GM18507 (cell line): ENCODE measurements around the gene PHF2.

Experiments used
- DNase-seq: peaks from one replicate; pipeline ENCODE4 v3.0.0; 2011; ENCODE audit warnings: low read depth; ENCODE audit not compliant: insufficient read length; ENCODE audit errors: extremely low spot score
- FAIRE-seq: peaks from 2 replicates; lab custom pipeline; 2011; peaks lifted over from hg19 to GRCh38; lab: Jason Lieb, UNC

Gene PHF2

GRCh38 chr9:93566408-93567270 is 9.7 kb upstream of the PHF2 start:
- FAIRE-seq = peak; percentile 95

GRCh38 chr9:93567271-93567959 is 9.0 kb upstream of the PHF2 start:
- FAIRE-seq = no peak
- DNase-seq = no peak

More at GRCh38 chr9:93566408-93567270, 9.7 kb upstream of the PHF2 start:
- peak; percentile 96 for DNase-seq

DNA sequence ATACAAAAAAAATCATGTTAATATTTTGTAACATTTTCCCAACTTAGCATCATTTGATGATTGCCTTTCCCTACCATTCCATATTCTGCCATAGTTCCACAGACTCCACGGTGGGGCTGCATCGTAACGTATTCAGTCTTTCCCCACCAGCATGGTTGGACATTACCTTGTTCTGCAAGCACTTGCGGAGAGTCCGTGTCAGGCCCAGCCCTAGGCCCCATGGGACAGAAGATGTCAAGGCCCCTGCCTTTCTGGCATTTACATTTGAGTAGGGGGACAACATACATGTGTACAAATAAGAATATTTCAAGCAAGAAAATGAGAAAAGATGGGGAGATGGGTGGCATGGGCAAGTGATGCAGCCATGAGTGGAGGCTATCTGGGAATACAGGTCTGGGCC is 8.2 kb upstream of the PHF2 start:
- DNase-seq (no peak), FAIRE-seq (no peak)

GRCh38 chr9:93569621-93570174 is 6.7 kb upstream of the PHF2 start:
- no peak for DNase-seq
- no peak for FAIRE-seq

DNA sequence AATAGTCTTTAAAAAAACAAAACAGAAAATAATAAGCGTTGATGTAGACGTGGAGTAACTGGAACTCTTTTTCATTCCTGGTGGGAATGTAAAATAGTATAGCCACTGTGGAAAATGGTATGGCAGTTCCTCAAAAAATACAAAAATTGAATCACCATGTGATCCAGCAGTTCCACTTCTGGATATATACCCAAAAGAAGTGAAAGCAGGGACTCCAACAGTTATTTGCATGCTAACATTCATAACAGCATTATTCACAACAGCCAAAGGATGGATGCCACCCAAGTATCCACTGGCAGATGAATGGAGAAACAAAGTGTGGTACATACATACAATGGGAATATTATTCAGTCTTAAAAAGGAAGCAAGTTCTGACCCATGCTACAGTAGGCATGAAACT is 4.2 kb upstream of the PHF2 start:
- FAIRE-seq (no peak), DNase-seq (no peak)

GRCh38 chr9:93572636-93573515 is 3.5 kb upstream of the PHF2 start:
- no peak for FAIRE-seq
- DNase-seq = no peak

- FAIRE-seq = no peak
These were observed 2.9 kb upstream of the PHF2 start for GRCh38 chr9:93573516-93573828.

GRCh38 chr9:93574091-93574899 is 2.1 kb upstream of the PHF2 start:
- DNase-seq = no peak
- FAIRE-seq = no peak

More at GRCh38 chr9:93573516-93573828, 2.9 kb upstream of the PHF2 start:
- DNase-seq = no peak

GRCh38 chr9:93574900-93575795 is 1.2 kb upstream of the PHF2 start:
- no peak for FAIRE-seq
- no peak for DNase-seq

- DNase-seq (no peak), FAIRE-seq (peak; percentile 81)
These were observed 557 bp upstream of the PHF2 start for GRCh38 chr9:93575796-93576257.

GRCh38 chr9:93577078-93577974 is 942 bp downstream of the PHF2 start:
- FAIRE-seq (no peak), DNase-seq (no peak)

DNA sequence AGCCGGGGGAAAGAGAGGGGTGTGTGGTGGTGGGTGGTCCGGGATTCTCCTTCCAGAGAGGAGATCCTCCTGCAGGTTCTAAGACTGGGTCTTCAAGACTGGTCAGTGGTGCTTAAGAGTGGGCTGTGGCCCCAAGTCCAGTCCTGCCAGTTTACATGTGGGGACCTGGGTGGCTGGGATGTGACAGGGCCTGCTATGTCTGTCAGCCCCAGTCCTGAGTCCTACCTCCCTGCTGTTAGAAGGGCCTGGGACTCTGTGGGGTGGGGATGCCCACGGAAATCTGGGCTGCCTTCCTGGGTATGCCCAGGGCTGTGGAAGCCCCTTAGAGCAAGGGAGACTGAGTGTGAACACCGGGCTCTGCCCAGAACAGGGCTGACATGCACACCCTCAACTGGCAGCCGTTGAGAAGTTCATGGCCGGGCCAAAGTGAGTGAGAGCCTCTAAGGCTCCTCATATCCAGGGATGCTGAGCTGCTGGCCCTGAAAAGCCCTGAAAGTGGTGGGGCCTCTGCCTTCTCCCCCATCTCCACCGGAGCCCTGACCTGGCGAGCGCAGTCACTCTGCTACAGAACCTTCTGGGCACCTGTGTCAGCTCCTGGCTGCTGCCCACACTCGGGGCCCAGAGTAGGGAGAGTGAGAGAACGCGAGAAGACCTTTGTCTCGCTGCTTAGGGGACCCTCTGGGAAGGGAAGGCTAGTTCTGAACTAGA is 1.7 kb downstream of the PHF2 start:
- DNase-seq = no peak
- no peak for FAIRE-seq

DNA sequence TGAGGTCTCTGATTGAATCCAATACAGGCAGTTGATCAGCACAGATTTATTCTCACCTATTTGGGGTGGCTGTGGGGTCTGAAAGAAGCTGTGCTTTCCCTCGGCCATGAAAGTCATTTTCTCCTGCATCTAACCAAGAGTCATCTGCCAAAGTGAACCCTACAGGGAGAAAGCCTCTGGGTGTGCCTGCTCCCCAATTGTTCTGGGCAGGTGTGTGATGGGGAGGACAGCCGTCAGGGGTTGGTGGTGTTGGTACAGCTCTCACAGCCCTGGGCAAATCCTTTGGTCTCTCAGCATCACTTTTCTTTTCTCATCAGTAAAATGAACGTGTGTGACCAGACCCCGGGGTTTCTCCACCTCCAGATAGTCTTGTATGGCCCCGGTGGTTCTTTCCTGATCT is 2.5 kb downstream of the PHF2 start:
- FAIRE-seq (no peak), DNase-seq (no peak)

GRCh38 chr9:93579711-93580516 is 3.5 kb downstream of the PHF2 start:
- no peak for FAIRE-seq
- DNase-seq = no peak

DNA sequence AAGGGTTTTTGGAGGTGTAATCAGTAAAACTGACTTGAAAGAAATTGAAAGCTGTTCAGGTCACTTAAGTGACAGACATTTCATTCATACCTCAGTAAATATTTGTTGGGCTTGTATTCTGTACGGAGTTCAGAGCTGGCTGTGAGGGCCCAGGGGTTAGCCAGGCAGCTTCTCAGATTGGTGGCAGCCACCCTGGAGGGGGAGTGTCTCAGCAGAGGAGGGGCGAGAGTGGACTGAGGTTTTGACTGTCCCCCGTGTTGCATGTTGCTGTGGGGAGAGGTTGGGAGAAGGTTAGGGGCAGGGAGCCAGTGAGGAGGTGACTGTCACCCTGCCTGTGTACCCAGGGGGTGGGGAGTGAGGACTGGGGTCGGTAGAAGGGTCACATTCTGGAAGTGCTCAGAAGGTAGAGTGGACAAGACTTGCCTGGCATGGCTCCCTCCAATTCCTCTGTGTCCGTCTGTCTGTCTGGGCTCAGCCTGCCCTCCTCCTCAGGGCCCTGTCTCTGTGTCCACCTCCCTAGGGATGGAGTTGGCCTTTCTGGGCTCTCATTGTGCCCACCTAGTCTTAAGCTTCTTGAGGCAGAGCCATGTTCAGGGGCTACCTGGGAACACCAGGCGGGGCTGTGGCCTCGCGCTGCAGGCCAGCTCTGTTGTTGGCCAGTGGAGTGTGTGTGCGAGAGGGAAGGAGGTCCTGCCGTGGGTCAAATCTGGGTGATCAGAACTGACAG is 4.4 kb downstream of the PHF2 start:
- FAIRE-seq (no peak), DNase-seq (no peak)
